ENCODE results near the gene DCTN3.
A peak's percentile ranks its signal among the peaks of the same experiment; 100 is the strongest.

Gene DCTN3

GRCh38 chr9:34611811-34612787, 8.2 kb downstream of the DCTN3 start, which contains the start of gene RPP25L:
Gene RPP25L (minus strand): TSS chr9:34612097. CDS start chr9:34611296, 801 bp downstream.
- H4K8ac ChIP-seq (ENCODE audit: low read length): peak within 1 kb of the TSS; percentile 97

GRCh38 chr9:34611251-34611810, 9.0 kb downstream of the DCTN3 start:
- Histone ChIP-seq H3K23ac (ENCODE audit: low read length in 2 of 2) (peak overlapping the region in 1 of 2 experiments; percentile 77), H3K18ac (ENCODE audit: low read depth in 1 of 2, low read length in 2 of 2) (peak overlapping the region; percentile 46 to 87), H3K9me3 (ENCODE audit: control insufficient read depth, low read length) (no peaks in the 10 kb centered on the region), H3K9ac (ENCODE audit: low read length) (peak overlapping the region; percentile 97), H3K27ac (ENCODE audit: low read length, poor library complexity, severe bottlenecking) (no peak overlapping the region), H3K36me3 (ENCODE audit: control insufficient read depth in 1 of 2, insufficient read depth in 2 of 2, low read depth in 1 of 2, low read length in 2 of 2) (peaks cover 29 to 33% of the 10 kb centered on the region in 2 experiments), H3K4me1 (ENCODE audit: control insufficient read depth, insufficient read depth, low read depth, low read length) (peaks cover 13% of the 10 kb centered on the region), H2AFZ (ENCODE audit: low read depth, low read length) (peak overlapping the region; percentile 81), H2AK5ac (ENCODE audit: low read length, severe bottlenecking) (peak overlapping the region; percentile 33), H2BK120ac (ENCODE audit: low read depth, low read length) (no peak overlapping the region), H2BK12ac (ENCODE audit: low read length in 2 of 2) (no peak overlapping the region), H3K79me1 (replicated peaks; ENCODE audit: low read length, poor library complexity, severe bottlenecking) (peaks cover 9% of the 10 kb centered on the region), H3K14ac (ENCODE audit: low read length in 2 of 2) (peak overlapping the region in 1 of 2 experiments; percentile 84), H2BK15ac (ENCODE audit: low read depth, poor library complexity, severe bottlenecking) (no peak overlapping the region), H3K27me3 (ENCODE audit: control insufficient read depth in 1 of 2, insufficient read depth in 1 of 2, low read length in 2 of 2) (peaks cover under 1 to 11% of the 10 kb centered on the region in 2 experiments), H4K8ac (ENCODE audit: low read length) (peak overlapping the region; percentile 97), H3K4me2 (ENCODE audit: low read length, poor library complexity, severe bottlenecking) (peak overlapping the region; percentile 81), H2BK5ac (ENCODE audit: low read depth, low read length, poor library complexity, severe bottlenecking) (no peak overlapping the region), H3K4me3 (ENCODE audit: insufficient read depth in 1 of 2, low read depth in 1 of 2, low read length in 2 of 2) (peak overlapping the region; percentile 73 to 99), H3K4ac (ENCODE audit: low read depth in 1 of 2, low read length in 2 of 2) (peak overlapping the region in 1 of 2 experiments; percentile 95), H4K91ac (ENCODE audit: low read length) (peak overlapping the region; percentile 47)
- WGBS: 67% methylated on average over 10 of the region's 10 CpGs
- no peak for DNase-seq

More at GRCh38 chr9:34611811-34612787, 8.2 kb downstream of the DCTN3 start, which contains the start of gene RPP25L:
- H3K27ac ChIP-seq (ENCODE audit: low read length, poor library complexity, severe bottlenecking): peak within 1 kb of the TSS; percentile 67
- peak within 1 kb of the TSS; percentile 77 to 95 for H3K4ac ChIP-seq (ENCODE audit: low read depth in 1 of 2, low read length in 2 of 2)
- H2AFZ ChIP-seq (ENCODE audit: low read depth, low read length): peak within 1 kb of the TSS; percentile 81
- H4K91ac ChIP-seq (ENCODE audit: low read length): peak within 1 kb of the TSS; percentile 47
- peak; percentile 90 for DNase-seq
- peaks cover 36 to 41% of the 10 kb centered on the region in 2 experiments for H3K36me3 ChIP-seq (ENCODE audit: control insufficient read depth in 1 of 2, insufficient read depth in 2 of 2, low read depth in 1 of 2, low read length in 2 of 2)
- peak within 1 kb of the TSS in 1 of 2 experiments; percentile 33 for H2BK12ac ChIP-seq (ENCODE audit: low read length in 2 of 2)
- H2BK5ac ChIP-seq (ENCODE audit: low read depth, low read length, poor library complexity, severe bottlenecking): peak within 1 kb of the TSS; percentile 6
- peak within 1 kb of the TSS; percentile 90 for H2BK15ac ChIP-seq (ENCODE audit: low read depth, poor library complexity, severe bottlenecking)
- H3K18ac ChIP-seq (ENCODE audit: low read depth in 1 of 2, low read length in 2 of 2): peak within 1 kb of the TSS; percentile 81 to 87
- no peaks in the 10 kb centered on the region for H3K9me3 ChIP-seq (ENCODE audit: control insufficient read depth, low read length)
- peak within 1 kb of the TSS; percentile 73 to 99 for H3K4me3 ChIP-seq (ENCODE audit: insufficient read depth in 1 of 2, low read depth in 1 of 2, low read length in 2 of 2)
- H3K4me2 ChIP-seq (ENCODE audit: low read length, poor library complexity, severe bottlenecking): peak within 1 kb of the TSS; percentile 97
- peak within 1 kb of the TSS; percentile 19 for H2BK120ac ChIP-seq (ENCODE audit: low read depth, low read length)
- peaks cover 13% of the 10 kb centered on the region for H3K4me1 ChIP-seq (ENCODE audit: control insufficient read depth, insufficient read depth, low read depth, low read length)
- H3K79me1 ChIP-seq (replicated peaks; ENCODE audit: low read length, poor library complexity, severe bottlenecking): peaks cover 9% of the 10 kb centered on the region
- H3K23ac ChIP-seq (ENCODE audit: low read length in 2 of 2): peak within 1 kb of the TSS in 1 of 2 experiments; percentile 98
- H3K14ac ChIP-seq (ENCODE audit: low read length in 2 of 2): peak within 1 kb of the TSS in 1 of 2 experiments; percentile 84
- peak within 1 kb of the TSS; percentile 97 for H3K9ac ChIP-seq (ENCODE audit: low read length)
- 2% methylated on average over 77 of the region's 77 CpGs for WGBS
- peak within 1 kb of the TSS; percentile 33 for H2AK5ac ChIP-seq (ENCODE audit: low read length, severe bottlenecking)
- H3K27me3 ChIP-seq (ENCODE audit: control insufficient read depth in 1 of 2, insufficient read depth in 1 of 2, low read length in 2 of 2): peaks cover 0 to 5% of the 10 kb centered on the region in 2 experiments

- Histone ChIP-seq H3K9me3 (ENCODE audit: control insufficient read depth, low read length) (no peaks in the 10 kb centered on the region), H3K14ac (ENCODE audit: low read length in 2 of 2) (no peak overlapping the region), H3K4me2 (ENCODE audit: low read length, poor library complexity, severe bottlenecking) (no peak overlapping the region), H4K8ac (ENCODE audit: low read length) (no peak overlapping the region), H3K27ac (ENCODE audit: low read length, poor library complexity, severe bottlenecking) (no peak overlapping the region), H3K4me1 (ENCODE audit: control insufficient read depth, insufficient read depth, low read depth, low read length) (peaks cover 13% of the 10 kb centered on the region), H3K79me1 (replicated peaks; ENCODE audit: low read length, poor library complexity, severe bottlenecking) (peaks cover 9% of the 10 kb centered on the region), H3K4ac (ENCODE audit: low read depth in 1 of 2, low read length in 2 of 2) (no peak overlapping the region), H2AK5ac (ENCODE audit: low read length, severe bottlenecking) (no peak overlapping the region), H2BK12ac (ENCODE audit: low read length in 2 of 2) (no peak overlapping the region), H2AFZ (ENCODE audit: low read depth, low read length) (no peak overlapping the region), H3K4me3 (ENCODE audit: insufficient read depth in 1 of 2, low read depth in 1 of 2, low read length in 2 of 2) (peak overlapping the region in 1 of 2 experiments; percentile 99), H2BK5ac (ENCODE audit: low read depth, low read length, poor library complexity, severe bottlenecking) (no peak overlapping the region), H3K23ac (ENCODE audit: low read length in 2 of 2) (peak overlapping the region in 1 of 2 experiments; percentile 81), H3K18ac (ENCODE audit: low read depth in 1 of 2, low read length in 2 of 2) (no peak overlapping the region), H3K9ac (ENCODE audit: low read length) (peak overlapping the region; percentile 97), H2BK15ac (ENCODE audit: low read depth, poor library complexity, severe bottlenecking) (no peak overlapping the region), H3K36me3 (ENCODE audit: control insufficient read depth in 1 of 2, insufficient read depth in 2 of 2, low read depth in 1 of 2, low read length in 2 of 2) (peaks cover 22 to 27% of the 10 kb centered on the region in 2 experiments), H2BK120ac (ENCODE audit: low read depth, low read length) (no peak overlapping the region), H3K27me3 (ENCODE audit: control insufficient read depth in 1 of 2, insufficient read depth in 1 of 2, low read length in 2 of 2) (peaks cover 7 to 18% of the 10 kb centered on the region in 2 experiments), H4K91ac (ENCODE audit: low read length) (no peak overlapping the region)
- WGBS: 97% methylated on average over 20 of the region's 20 CpGs
- DNase-seq: no peak
Observed at GRCh38 chr9:34610434-34611206, 9.7 kb downstream of the DCTN3 start.
